Measurements from ENCODE around the gene FBXO48.

Gene FBXO48

DNA sequence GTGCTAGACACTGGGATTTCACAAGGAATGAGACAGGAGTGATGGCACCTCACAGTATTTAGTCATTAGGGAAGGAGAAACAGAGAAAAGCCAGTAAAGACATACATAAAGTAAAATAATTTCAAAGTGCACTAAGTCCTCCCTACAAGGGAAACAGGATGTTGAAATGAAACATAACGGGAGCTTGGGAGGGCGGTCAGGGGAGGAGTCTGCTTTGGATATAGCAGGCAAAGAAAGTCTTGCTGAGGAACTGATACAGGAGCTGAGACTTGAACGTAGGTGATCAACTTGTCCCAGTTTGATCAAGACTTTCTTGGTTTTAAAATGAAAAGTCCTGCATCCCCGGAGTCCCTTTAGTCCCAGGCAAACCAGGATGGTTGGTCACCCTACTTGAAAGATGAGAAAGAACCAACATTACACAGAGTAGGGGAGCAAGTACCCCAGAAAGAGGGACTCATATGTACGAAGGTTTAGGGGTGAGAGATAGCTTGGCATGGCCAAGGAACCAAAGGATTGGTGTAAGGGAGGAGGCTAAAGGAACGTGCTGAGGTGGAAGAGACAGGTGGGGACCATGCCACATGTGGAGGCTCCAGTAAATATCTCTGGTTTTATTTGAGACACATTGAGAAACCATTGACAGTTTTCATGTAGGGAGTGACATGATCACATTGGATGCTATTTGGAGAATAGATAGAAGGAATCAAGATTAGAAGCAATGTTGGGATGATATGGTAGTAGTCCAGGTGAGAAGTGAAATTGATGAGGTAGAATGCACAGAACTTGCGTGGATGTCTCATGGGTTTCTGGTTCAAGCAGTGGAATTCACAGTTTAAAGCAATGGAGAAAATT lies 28.4 kb downstream of the FBXO48 start:
- no peak overlapping the region for H3K4me3 ChIP-seq (ENCODE audit: low read depth, low read length)
- H3K4me1 ChIP-seq (ENCODE audit: control insufficient read depth, insufficient read depth, low read length), result peaks cover 2% of the 10 kb centered on the region; the same call in 1 of the 2 replicates
- CTCF ChIA-PET, result interaction anchor here (0.7 to 3.6 kb wide), 2 partner anchors 78 to 550 kb away, joined by 3 to 18 read pairs; no protein-coding TSS in a partner anchor
- no peaks in the 10 kb centered on the region for H3K36me3 ChIP-seq (ENCODE audit: control insufficient read depth in 2 of 2, insufficient read depth in 1 of 2, low read length in 2 of 2)
- POLR2A ChIA-PET, result no interaction called here
- no peaks in the 10 kb centered on the region for H3K9me3 ChIP-seq (ENCODE audit: control insufficient read depth, insufficient read depth, low read depth, low read length)
- H3K27ac ChIP-seq (ENCODE audit: extremely low read depth, low read depth, low read length), result no peak overlapping the region
- TF ChIP-seq ZNF585B (tag by site-specific recombination; IDR thresholded peaks at IDR 0.05) (no peak), ZNF596 (tag by site-specific recombination; IDR thresholded peaks at IDR 0.05) (no peak), ZNF112 (tag by site-specific recombination; IDR thresholded peaks at IDR 0.05) (no peak), ZNF366 (tag by site-specific recombination; conservative IDR thresholded peaks at IDR 0.05) (no peak), BCL11A (tag by site-specific recombination; IDR thresholded peaks at IDR 0.05; ENCODE audit: low read depth) (no peak), SCRT1 (tag by site-specific recombination; IDR thresholded peaks at IDR 0.05; ENCODE audit: borderline replicate concordance) (no peak), ZNF76 (tag by site-specific recombination; IDR thresholded peaks at IDR 0.05; ENCODE audit: borderline replicate concordance, low read depth) (no peak), ZNF394 (tag by site-specific recombination; IDR thresholded peaks at IDR 0.05; ENCODE audit: borderline replicate concordance) (no peak), WT1 (tag by site-specific recombination; IDR thresholded peaks at IDR 0.05) (no peak), ZNF354C (tag by site-specific recombination; IDR thresholded peaks at IDR 0.05; ENCODE audit: borderline replicate concordance, low read depth) (no peak)
- TF ChIP-seq, protein P1, sequence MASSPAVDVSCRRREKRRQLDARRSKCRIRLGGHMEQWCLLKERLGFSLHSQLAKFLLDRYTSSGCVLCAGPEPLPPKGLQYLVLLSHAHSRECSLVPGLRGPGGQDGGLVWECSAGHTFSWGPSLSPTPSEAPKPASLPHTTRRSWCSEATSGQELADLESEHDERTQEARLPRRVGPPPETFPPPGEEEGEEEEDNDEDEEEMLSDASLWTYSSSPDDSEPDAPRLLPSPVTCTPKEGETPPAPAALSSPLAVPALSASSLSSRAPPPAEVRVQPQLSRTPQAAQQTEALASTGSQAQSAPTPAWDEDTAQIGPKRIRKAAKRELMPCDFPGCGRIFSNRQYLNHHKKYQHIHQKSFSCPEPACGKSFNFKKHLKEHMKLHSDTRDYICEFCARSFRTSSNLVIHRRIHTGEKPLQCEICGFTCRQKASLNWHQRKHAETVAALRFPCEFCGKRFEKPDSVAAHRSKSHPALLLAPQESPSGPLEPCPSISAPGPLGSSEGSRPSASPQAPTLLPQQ (tag by site-specific recombination; IDR thresholded peaks at IDR 0.05), result no peak
- TF ChIP-seq, protein P2, sequence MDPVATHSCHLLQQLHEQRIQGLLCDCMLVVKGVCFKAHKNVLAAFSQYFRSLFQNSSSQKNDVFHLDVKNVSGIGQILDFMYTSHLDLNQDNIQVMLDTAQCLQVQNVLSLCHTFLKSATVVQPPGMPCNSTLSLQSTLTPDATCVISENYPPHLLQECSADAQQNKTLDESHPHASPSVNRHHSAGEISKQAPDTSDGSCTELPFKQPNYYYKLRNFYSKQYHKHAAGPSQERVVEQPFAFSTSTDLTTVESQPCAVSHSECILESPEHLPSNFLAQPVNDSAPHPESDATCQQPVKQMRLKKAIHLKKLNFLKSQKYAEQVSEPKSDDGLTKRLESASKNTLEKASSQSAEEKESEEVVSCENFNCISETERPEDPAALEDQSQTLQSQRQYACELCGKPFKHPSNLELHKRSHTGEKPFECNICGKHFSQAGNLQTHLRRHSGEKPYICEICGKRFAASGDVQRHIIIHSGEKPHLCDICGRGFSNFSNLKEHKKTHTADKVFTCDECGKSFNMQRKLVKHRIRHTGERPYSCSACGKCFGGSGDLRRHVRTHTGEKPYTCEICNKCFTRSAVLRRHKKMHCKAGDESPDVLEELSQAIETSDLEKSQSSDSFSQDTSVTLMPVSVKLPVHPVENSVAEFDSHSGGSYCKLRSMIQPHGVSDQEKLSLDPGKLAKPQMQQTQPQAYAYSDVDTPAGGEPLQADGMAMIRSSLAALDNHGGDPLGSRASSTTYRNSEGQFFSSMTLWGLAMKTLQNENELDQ (tag by site-specific recombination; IDR thresholded peaks at IDR 0.05; ENCODE audit: low read depth), result no peak

DNA sequence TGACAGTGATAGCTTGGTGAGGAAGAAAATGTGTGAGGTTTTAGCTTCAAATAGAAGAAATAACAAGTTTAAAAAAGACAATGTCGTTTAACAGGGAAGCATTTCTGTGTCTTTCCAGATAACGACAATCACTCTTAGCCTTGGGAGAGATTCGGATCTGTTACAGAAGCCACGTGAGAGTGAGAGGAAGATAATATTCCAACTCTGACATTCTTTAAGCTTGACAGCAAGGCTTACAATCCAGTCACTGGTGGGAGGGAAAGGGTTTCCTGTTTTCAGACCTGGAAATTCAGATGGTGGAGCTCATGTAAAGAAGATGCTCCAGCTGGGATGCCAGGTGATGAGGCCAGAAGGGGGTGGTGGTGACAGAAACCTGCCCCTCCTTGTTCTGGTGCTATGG lies 30.8 kb downstream of the FBXO48 start:
- TF ChIP-seq ZNF10 (tag by site-specific recombination; IDR thresholded peaks at IDR 0.05), result no peak
- no peak for TF ChIP-seq ZFP69B (tag by site-specific recombination; IDR thresholded peaks at IDR 0.05)
- TF ChIP-seq, protein P3, sequence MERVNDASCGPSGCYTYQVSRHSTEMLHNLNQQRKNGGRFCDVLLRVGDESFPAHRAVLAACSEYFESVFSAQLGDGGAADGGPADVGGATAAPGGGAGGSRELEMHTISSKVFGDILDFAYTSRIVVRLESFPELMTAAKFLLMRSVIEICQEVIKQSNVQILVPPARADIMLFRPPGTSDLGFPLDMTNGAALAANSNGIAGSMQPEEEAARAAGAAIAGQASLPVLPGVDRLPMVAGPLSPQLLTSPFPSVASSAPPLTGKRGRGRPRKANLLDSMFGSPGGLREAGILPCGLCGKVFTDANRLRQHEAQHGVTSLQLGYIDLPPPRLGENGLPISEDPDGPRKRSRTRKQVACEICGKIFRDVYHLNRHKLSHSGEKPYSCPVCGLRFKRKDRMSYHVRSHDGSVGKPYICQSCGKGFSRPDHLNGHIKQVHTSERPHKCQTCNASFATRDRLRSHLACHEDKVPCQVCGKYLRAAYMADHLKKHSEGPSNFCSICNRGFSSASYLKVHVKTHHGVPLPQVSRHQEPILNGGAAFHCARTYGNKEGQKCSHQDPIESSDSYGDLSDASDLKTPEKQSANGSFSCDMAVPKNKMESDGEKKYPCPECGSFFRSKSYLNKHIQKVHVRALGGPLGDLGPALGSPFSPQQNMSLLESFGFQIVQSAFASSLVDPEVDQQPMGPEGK (tag by site-specific recombination; IDR thresholded peaks at IDR 0.05), result no peak
- TF ChIP-seq SALL2 (tag by site-specific recombination; IDR thresholded peaks at IDR 0.05; ENCODE audit: borderline replicate concordance), result no peak
- no peak for TF ChIP-seq ZNF366 (tag by site-specific recombination; conservative IDR thresholded peaks at IDR 0.05)
- no peak for TF ChIP-seq ZNF544 (tag by site-specific recombination; IDR thresholded peaks at IDR 0.05)
- TF ChIP-seq ZNF510 (tag by site-specific recombination; IDR thresholded peaks at IDR 0.05; ENCODE audit: insufficient replicate concordance), result no peak
- no peak for TF ChIP-seq TCF7L2 (IDR thresholded peaks at IDR 0.05; ENCODE audit: borderline replicate concordance, low read depth, low read length)
- TF ChIP-seq, protein P4, sequence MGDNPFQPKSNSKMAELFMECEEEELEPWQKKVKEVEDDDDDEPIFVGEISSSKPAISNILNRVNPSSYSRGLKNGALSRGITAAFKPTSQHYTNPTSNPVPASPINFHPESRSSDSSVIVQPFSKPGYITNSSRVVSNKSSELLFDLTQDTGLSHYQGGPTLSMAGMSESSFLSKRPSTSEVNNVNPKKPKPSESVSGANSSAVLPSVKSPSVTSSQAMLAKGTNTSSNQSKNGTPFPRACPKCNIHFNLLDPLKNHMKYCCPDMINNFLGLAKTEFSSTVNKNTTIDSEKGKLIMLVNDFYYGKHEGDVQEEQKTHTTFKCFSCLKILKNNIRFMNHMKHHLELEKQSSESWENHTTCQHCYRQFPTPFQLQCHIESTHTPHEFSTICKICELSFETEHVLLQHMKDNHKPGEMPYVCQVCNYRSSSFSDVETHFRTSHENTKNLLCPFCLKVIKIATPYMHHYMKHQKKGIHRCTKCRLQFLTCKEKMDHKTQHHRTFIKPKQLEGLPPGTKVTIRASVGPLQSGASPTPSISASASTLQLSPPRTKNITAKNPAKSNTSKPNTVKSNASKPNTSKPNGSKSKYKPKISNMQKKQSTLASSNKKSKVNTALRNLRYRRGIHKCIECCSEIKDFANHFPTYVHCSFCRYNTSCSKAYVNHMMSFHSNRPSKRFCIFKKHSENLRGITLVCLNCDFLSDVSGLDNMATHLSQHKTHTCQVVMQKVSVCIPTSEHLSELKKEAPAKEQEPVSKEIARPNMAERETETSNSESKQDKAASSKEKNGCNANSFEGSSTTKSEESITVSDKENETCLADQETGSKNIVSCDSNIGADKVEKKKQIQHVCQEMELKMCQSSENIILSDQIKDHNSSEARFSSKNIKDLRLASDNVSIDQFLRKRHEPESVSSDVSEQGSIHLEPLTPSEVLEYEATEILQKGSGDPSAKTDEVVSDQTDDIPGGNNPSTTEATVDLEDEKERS (tag by site-specific recombination; IDR thresholded peaks at IDR 0.05), result no peak
- TF ChIP-seq ZNF16 (tag by site-specific recombination; IDR thresholded peaks at IDR 0.05; ENCODE audit: low read depth), result no peak
- no peak overlapping the region for H3K27ac ChIP-seq (ENCODE audit: extremely low read depth, low read depth, low read length)
- H3K4me1 ChIP-seq (ENCODE audit: control insufficient read depth, insufficient read depth, low read length), result peaks cover under 1% of the 10 kb centered on the region; the same call in 1 of the 2 replicates
- POLR2A ChIA-PET, result no interaction called here
- no peaks in the 10 kb centered on the region for H3K9me3 ChIP-seq (ENCODE audit: control insufficient read depth, insufficient read depth, low read depth, low read length)
- CTCF ChIA-PET, result interaction anchor here (0.6 to 1.2 kb wide), 2 partner anchors 52 to 313 kb away, joined by 3 read pairs; no protein-coding TSS in a partner anchor
- H3K4me3 ChIP-seq (ENCODE audit: low read depth, low read length), result no peak overlapping the region
- H3K36me3 ChIP-seq (ENCODE audit: control insufficient read depth in 2 of 2, insufficient read depth in 1 of 2, low read length in 2 of 2), result no peaks in the 10 kb centered on the region

All from HEK293 (cell line).